HepG2 (cell line): Measurements from ENCODE around the gene FYB1. TPM values are rescaled to one million over a fixed set of nuclear protein-coding genes. Genes with fewer than 3 reads are reported as not detected.

Experiments used
- ATAC-seq: fragments of 200-7000 bp; cut with Tn5 transposase; 3 replicates; pipeline ENCODE4 v1.9.1; 2020; ENCODE audit warnings: mild to moderate bottlenecking, moderate library complexity
- BruUV-seq: library from RNA; stranded (reverse); fragments of 400-500 nt; replicated peaks from 2 replicates; lab custom pipeline; 2021; lab: Mats Ljungman, UMichigan
- CTCF ChIA-PET: fragments of 300-600 bp; formaldehyde crosslinking; extraction: SDS; loops from one replicate; lab custom pipeline; 2021; ENCODE audit warnings: low total read pairs, inconsistent platforms, low intra/inter-chr PET ratio; lab: Yijun Ruan, JAX
- POLR2A ChIA-PET: fragments of 350-600 bp; sonication (Branson Sonifier 250); formaldehyde crosslinking; loops from one replicate; lab custom pipeline; 2020; ENCODE audit warnings: antibody characterized with exemption, inconsistent platforms; lab: Yijun Ruan, JAX
- DNase-seq: peaks from one replicate; pipeline ENCODE4 v3.0.0-alpha.2; 2015; ENCODE audit warnings: low spot score
- FAIRE-seq: peaks from 3 replicates; lab custom pipeline; 2011; peaks lifted over from hg19 to GRCh38; lab: Jason Lieb, UNC
- H2AFZ ChIP-seq: one replicate; pipeline ENCODE4 v1.6.1; 2011; ENCODE audit warnings: low read length, inconsistent platforms
- H3K27ac ChIP-seq: fragments of 300-600 bp; 3 replicates; pipeline ENCODE4 v1.8.0; 2011; ENCODE audit warnings: mixed run types, mild to moderate bottlenecking, mixed read lengths, low read length, inconsistent platforms; ENCODE audit not compliant: insufficient read depth; ENCODE audit errors: extremely low read length
- H3K27me3 ChIP-seq, 2 experiments: fragments of 200-600 bp in 1 of 2; 2 replicates in 1 of 2; 3 replicates in 1 of 2; pipeline versions ENCODE4 v1.6.0 to v1.8.0; 2011; ENCODE audit warnings: low read length in 2 of 2, mild to moderate bottlenecking in 2 of 2, moderate library complexity in 2 of 2, inconsistent platforms in 1 of 2; ENCODE audit not compliant: insufficient read depth in 2 of 2, control insufficient read depth in 1 of 2
- H3K36me3 ChIP-seq, 2 experiments: fragments of 200-600 bp in 1 of 2; replicated peaks in 1 of 2; 2 replicates in 1 of 2; 3 replicates in 1 of 2; pipeline versions ENCODE4 v1.5.1 to v1.8.0; 2011; ENCODE audit warnings: low read length in 2 of 2, inconsistent platforms in 1 of 2; ENCODE audit not compliant: insufficient read depth in 2 of 2, control insufficient read depth in 1 of 2
- H3K4me1 ChIP-seq: 2 replicates; pipeline ENCODE4 v1.5.1; 2012; ENCODE audit warnings: low read length, inconsistent platforms; ENCODE audit not compliant: insufficient read depth
- H3K4me2 ChIP-seq: 2 replicates; pipeline ENCODE4 v1.6.0; 2011; ENCODE audit warnings: low read depth, low read length, inconsistent platforms
- H3K4me3 ChIP-seq, 3 experiments: fragments of 200-600 bp in 1 of 3; sonication (generic), shearing (Covaris generic) in 1 of 3; replicated peaks in 1 of 3; 2 replicates each; pipeline ENCODE4 v1.5.1; 2011 to 2016; ENCODE audit warnings: low read length in 3 of 3, inconsistent platforms in 2 of 3, low read depth in 2 of 3, mild to moderate bottlenecking in 2 of 3, control low read depth in 1 of 3, mixed read lengths in 1 of 3; ENCODE audit not compliant: insufficient read depth in 1 of 3
- H3K79me2 ChIP-seq: one replicate; pipeline ENCODE4 v1.6.1; 2011; ENCODE audit warnings: low read length, inconsistent platforms; ENCODE audit not compliant: insufficient read depth
- H3K9ac ChIP-seq: 2 replicates; pipeline ENCODE4 v1.6.0; 2011; ENCODE audit warnings: mild to moderate bottlenecking, low read depth, low read length, inconsistent platforms; ENCODE audit not compliant: insufficient read depth
- H3K9me3 ChIP-seq: 2 replicates; pipeline ENCODE4 v1.5.1; 2012; ENCODE audit warnings: mild to moderate bottlenecking, low read length
- H4K20me1 ChIP-seq: 2 replicates; pipeline ENCODE4 v1.6.0; 2011; ENCODE audit warnings: inconsistent platforms, mild to moderate bottlenecking, low read length, moderate library complexity; ENCODE audit not compliant: insufficient read depth
- AGO1 ChIP-seq: fragments of 200-400 bp; formaldehyde crosslinking; IDR thresholded peaks from 2 replicates; pipeline ENCODE4 v1.6.1; 2017; ENCODE audit warnings: mild to moderate bottlenecking, low read depth, low read length, moderate library complexity; ENCODE audit not compliant: poor library complexity, severe bottlenecking
- BRCA1 ChIP-seq: sonication (generic); formaldehyde crosslinking; IDR thresholded peaks from 2 replicates; pipeline ENCODE4 v1.4.0; 2020; ENCODE audit warnings: missing genetic modification reagents
- HMG20B ChIP-seq: conservative IDR thresholded peaks from 2 replicates; pipeline ENCODE4 v1.6.1; 2016; ENCODE audit warnings: missing genetic modification reagents, missing compliant biosample characterization
- KDM6A ChIP-seq: IDR thresholded peaks from 2 replicates; pipeline ENCODE4 v1.6.1; 2016; ENCODE audit warnings: low read depth
- NFYB ChIP-seq: sonication (generic); formaldehyde crosslinking; IDR thresholded peaks from 2 replicates; pipeline ENCODE4 v1.4.0; 2020; ENCODE audit warnings: missing genetic modification reagents
- PAF1 ChIP-seq: IDR thresholded peaks from 2 replicates; pipeline ENCODE4 v1.6.1; 2016; ENCODE audit warnings: missing genetic modification reagents, missing compliant biosample characterization
- TMF1 ChIP-seq: sonication (generic); formaldehyde crosslinking; IDR thresholded peaks from 2 replicates; pipeline ENCODE4 v1.8.1; 2022; ENCODE audit warnings: low read depth, missing genetic modification reagents
- YEATS2 ChIP-seq: sonication (generic); formaldehyde crosslinking; IDR thresholded peaks from 2 replicates; pipeline ENCODE4 v1.4.0; 2020; ENCODE audit warnings: missing genetic modification reagents, borderline replicate concordance
- ZNF138 ChIP-seq: sonication (generic); formaldehyde crosslinking; IDR thresholded peaks from 2 replicates; pipeline ENCODE4 v1.5.0; 2020; ENCODE audit warnings: mild to moderate bottlenecking, low read depth, missing genetic modification reagents
- ZNF3 ChIP-seq: IDR thresholded peaks from 2 replicates; pipeline ENCODE4 v1.7.0; 2017; ENCODE audit warnings: inconsistent platforms
- ZNF607 ChIP-seq: sonication (generic); formaldehyde crosslinking; IDR thresholded peaks from 2 replicates; pipeline ENCODE4 v1.5.1; 2020; ENCODE audit warnings: missing genetic modification reagents, mild to moderate bottlenecking, borderline replicate concordance
- WGBS: methylation state at CpG from one replicate; pipeline ENCODE4 v1.1.6; 2017; ENCODE audit warnings: low lambda C conversion rate; 5-methylcytosine and 5-hydroxymethylcytosine counted together
- in situ Hi-C: cut with HindIII; loops from 2 replicates; pipeline ENCODE4 v1.10.0; 2017; ENCODE audit warnings: low pct_unique_long_range_greater_than_20kb; ENCODE audit not compliant: extremely low pct_ligation_motif_present
- intact Hi-C: fragments of 100-400 bp; cut with micrococcal nuclease; formaldehyde crosslinking; loops from one replicate; pipeline ENCODE4 v1.10.0; 2022; ENCODE audit not compliant: unreplicated experiment
- polyA plus RNA-seq, 8 experiments: library from polyadenylated mRNA; depleted of rRNA in 3 of 8; stranded (reverse) in 7 of 8; unstranded in 1 of 8; fragments of >200 nt; fragmentation: Illumina TruSeq in 4 of 8; extraction: Trizol in 4 of 8; gene quantifications; 2 replicates each; pipeline versions ENCODE4 v1.2.1 to v1.2.3, GENCODE V29; 2011 to 2016; ENCODE audit warnings: low read depth in 4 of 8, missing spikeins in 1 of 8, mixed read lengths in 1 of 8; ENCODE audit not compliant: insufficient read depth in 1 of 8
- total RNA-seq, 5 experiments: library from RNA; depleted of rRNA; stranded (reverse); fragments of >200 nt; fragmentation: Illumina TruSeq; extraction: Trizol; gene quantifications; 2 replicates each; pipeline ENCODE4 v1.2.3, GENCODE V29; 2016; ENCODE audit warnings: low read depth in 1 of 5
- TF ChIP-seq, protein P1 (sequence below): sonication (generic); formaldehyde crosslinking; IDR thresholded peaks from 2 replicates; pipeline ENCODE4 v1.4.0; 2020; ENCODE audit warnings: missing genetic modification reagents
- TF ChIP-seq, protein P2 (sequence below): IDR thresholded peaks from 2 replicates; pipeline ENCODE4 v1.6.1; 2016; ENCODE audit warnings: missing genetic modification reagents, missing compliant biosample characterization
- TF ChIP-seq, protein P3 (sequence below): sonication (generic); formaldehyde crosslinking; IDR thresholded peaks from 2 replicates; pipeline ENCODE4 v1.4.0; 2020; ENCODE audit warnings: missing genetic modification reagents
- TF ChIP-seq, protein P4 (sequence below): IDR thresholded peaks from 2 replicates; pipeline ENCODE4 v1.6.1; 2016; ENCODE audit warnings: low read depth, missing genetic modification reagents, missing compliant biosample characterization

The FYB1 gene
- total and polyA plus RNA-seq, 2 of the 13 experiments (the other 11 are each of a cell fraction or from before 2014, with no cell fraction given) = 0.03 TPM; not detected in 1

DNA sequence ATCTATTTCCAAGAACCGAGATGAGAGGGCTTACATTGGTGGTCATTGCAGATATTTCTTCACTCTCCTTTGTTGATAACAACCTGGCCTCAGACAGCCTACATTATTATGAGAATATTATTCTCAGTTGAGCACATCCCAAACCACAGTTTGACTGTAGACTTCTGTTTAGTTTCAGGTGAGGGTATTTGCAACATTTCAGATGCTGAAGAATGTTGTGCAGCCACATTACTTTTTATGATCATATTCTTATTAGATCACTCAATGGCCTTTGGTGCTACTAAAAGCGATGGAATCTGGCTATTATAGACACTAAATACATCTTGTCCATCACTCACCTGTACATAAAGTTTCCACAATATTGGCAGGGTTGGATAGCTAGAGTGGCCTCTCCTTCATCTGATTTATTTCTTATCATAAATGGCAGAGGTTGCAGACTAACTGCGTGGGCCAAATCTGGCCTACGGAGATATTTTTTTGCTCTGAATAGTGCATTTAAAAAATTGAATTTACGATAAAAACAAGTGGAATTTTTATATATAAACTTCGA lies 119.0 kb downstream of the FYB1 start:
- CTCF ChIA-PET = no interaction called here
- no peaks in the 10 kb centered on the region for H3K27me3 ChIP-seq
- ATAC-seq = no peak
- H3K27ac ChIP-seq = peak overlapping the region; percentile 63
- peaks cover 49% of the 10 kb centered on the region for H3K4me1 ChIP-seq
- 51% methylated on average over 6 of the region's 6 CpGs for WGBS
- POLR2A ChIA-PET = interaction anchor here (1.2 kb wide), 1 partner anchor 20 kb away, joined by 3 read pairs; no protein-coding TSS in a partner anchor
- H4K20me1 ChIP-seq = no peaks in the 10 kb centered on the region
- intact Hi-C loops (loop anchor here (10.0 kb wide), 1 partner anchor 256 kb away; the partner anchor contains the start of gene OSMR), in situ Hi-C loops (no loop called here)
- no peak for DNase-seq
- peak overlapping the region; percentile 18; the same call in 1 of the 2 replicates for H3K9ac ChIP-seq
- H3K4me2 ChIP-seq = peak overlapping the region; percentile 79
- BruUV-seq = no TSS peak
- TF ChIP-seq, protein P1, sequence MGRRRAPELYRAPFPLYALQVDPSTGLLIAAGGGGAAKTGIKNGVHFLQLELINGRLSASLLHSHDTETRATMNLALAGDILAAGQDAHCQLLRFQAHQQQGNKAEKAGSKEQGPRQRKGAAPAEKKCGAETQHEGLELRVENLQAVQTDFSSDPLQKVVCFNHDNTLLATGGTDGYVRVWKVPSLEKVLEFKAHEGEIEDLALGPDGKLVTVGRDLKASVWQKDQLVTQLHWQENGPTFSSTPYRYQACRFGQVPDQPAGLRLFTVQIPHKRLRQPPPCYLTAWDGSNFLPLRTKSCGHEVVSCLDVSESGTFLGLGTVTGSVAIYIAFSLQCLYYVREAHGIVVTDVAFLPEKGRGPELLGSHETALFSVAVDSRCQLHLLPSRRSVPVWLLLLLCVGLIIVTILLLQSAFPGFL (CRISPR knock-in tag) = no peak
- TF ChIP-seq TMF1 (CRISPR knock-in tag) = no peak
- TF ChIP-seq BRCA1 (CRISPR knock-in tag) = no peak
- TF ChIP-seq ZNF3 (CRISPR knock-in tag) = no peak
- no peak for TF ChIP-seq NFYB (CRISPR knock-in tag)
- TF ChIP-seq, protein P2, sequence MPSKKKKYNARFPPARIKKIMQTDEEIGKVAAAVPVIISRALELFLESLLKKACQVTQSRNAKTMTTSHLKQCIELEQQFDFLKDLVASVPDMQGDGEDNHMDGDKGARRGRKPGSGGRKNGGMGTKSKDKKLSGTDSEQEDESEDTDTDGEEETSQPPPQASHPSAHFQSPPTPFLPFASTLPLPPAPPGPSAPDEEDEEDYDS (CRISPR knock-in tag) = no peak
- TF ChIP-seq ZNF607 (CRISPR knock-in tag) = no peak
- no peak for TF ChIP-seq HMG20B (CRISPR knock-in tag)
- TF ChIP-seq KDM6A (CRISPR knock-in tag) = no peak
- TF ChIP-seq PAF1 (CRISPR knock-in tag) = no peak
- TF ChIP-seq, protein P3, sequence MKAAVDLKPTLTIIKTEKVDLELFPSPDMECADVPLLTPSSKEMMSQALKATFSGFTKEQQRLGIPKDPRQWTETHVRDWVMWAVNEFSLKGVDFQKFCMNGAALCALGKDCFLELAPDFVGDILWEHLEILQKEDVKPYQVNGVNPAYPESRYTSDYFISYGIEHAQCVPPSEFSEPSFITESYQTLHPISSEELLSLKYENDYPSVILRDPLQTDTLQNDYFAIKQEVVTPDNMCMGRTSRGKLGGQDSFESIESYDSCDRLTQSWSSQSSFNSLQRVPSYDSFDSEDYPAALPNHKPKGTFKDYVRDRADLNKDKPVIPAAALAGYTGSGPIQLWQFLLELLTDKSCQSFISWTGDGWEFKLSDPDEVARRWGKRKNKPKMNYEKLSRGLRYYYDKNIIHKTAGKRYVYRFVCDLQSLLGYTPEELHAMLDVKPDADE = no peak
- TF ChIP-seq AGO1 = no peak
- no peak for TF ChIP-seq ZNF138 (CRISPR knock-in tag)
- TF ChIP-seq, protein P4, sequence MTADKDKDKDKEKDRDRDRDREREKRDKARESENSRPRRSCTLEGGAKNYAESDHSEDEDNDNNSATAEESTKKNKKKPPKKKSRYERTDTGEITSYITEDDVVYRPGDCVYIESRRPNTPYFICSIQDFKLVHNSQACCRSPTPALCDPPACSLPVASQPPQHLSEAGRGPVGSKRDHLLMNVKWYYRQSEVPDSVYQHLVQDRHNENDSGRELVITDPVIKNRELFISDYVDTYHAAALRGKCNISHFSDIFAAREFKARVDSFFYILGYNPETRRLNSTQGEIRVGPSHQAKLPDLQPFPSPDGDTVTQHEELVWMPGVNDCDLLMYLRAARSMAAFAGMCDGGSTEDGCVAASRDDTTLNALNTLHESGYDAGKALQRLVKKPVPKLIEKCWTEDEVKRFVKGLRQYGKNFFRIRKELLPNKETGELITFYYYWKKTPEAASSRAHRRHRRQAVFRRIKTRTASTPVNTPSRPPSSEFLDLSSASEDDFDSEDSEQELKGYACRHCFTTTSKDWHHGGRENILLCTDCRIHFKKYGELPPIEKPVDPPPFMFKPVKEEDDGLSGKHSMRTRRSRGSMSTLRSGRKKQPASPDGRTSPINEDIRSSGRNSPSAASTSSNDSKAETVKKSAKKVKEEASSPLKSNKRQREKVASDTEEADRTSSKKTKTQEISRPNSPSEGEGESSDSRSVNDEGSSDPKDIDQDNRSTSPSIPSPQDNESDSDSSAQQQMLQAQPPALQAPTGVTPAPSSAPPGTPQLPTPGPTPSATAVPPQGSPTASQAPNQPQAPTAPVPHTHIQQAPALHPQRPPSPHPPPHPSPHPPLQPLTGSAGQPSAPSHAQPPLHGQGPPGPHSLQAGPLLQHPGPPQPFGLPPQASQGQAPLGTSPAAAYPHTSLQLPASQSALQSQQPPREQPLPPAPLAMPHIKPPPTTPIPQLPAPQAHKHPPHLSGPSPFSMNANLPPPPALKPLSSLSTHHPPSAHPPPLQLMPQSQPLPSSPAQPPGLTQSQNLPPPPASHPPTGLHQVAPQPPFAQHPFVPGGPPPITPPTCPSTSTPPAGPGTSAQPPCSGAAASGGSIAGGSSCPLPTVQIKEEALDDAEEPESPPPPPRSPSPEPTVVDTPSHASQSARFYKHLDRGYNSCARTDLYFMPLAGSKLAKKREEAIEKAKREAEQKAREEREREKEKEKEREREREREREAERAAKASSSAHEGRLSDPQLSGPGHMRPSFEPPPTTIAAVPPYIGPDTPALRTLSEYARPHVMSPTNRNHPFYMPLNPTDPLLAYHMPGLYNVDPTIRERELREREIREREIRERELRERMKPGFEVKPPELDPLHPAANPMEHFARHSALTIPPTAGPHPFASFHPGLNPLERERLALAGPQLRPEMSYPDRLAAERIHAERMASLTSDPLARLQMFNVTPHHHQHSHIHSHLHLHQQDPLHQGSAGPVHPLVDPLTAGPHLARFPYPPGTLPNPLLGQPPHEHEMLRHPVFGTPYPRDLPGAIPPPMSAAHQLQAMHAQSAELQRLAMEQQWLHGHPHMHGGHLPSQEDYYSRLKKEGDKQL (CRISPR knock-in tag) = no peak
- no peak for TF ChIP-seq YEATS2
- TF ChIP-seq, all 625 proteins: peak for 0
- Histone ChIP-seq H3K4me3 (0 out of 6 replicates have a peak overlapping the region, but pooled peaks of 1 of the 3 experiments have one; percentile 18), H3K9me3 (no peaks in the 10 kb centered on the region), H3K79me2 (no peaks in the 10 kb centered on the region), H3K36me3 (no peaks in the 10 kb centered on the region), H2AFZ (peak overlapping the region; percentile 61)
- FAIRE-seq = no peak
